CD14-positive monocyte (primary cell): ENCODE data around the gene BPI. TPM values are rescaled to one million over a fixed set of nuclear protein-coding genes. Genes with fewer than 3 reads are reported as not detected.

Experiments used
- DNase-seq, 3 donors: peaks; one replicate each; pipeline ENCODE4 v3.0.0-alpha.2; 2011 to 2022
- H2AFZ ChIP-seq: 2 replicates; pipeline ENCODE4 v1.6.0; 2012; ENCODE audit warnings: mild to moderate bottlenecking, low read depth, low read length, inconsistent platforms; ENCODE audit not compliant: insufficient read depth, poor library complexity, severe bottlenecking
- H3K27ac ChIP-seq, 2 donors: 1 replicate in 1 of 2; 2 replicates in 1 of 2; pipeline ENCODE4 v1.5.1; 2012 to 2013; ENCODE audit warnings: low read length in 2 of 2, control low read depth in 1 of 2, inconsistent platforms in 1 of 2, low read depth in 1 of 2, mild to moderate bottlenecking in 1 of 2
- H3K27me3 ChIP-seq, 2 donors: one replicate each; pipeline versions ENCODE4 v1.6.0 to v1.6.1; 2011 to 2013; ENCODE audit warnings: low read length in 2 of 2; ENCODE audit not compliant: control insufficient read depth in 2 of 2, insufficient read depth in 2 of 2
- H3K36me3 ChIP-seq, 2 donors: replicated peaks in 1 of 2; 1 replicate in 1 of 2; 2 replicates in 1 of 2; pipeline versions ENCODE4 v1.5.1 to v1.6.1; 2012 to 2013; ENCODE audit warnings: low read length in 2 of 2, control low read depth in 1 of 2, inconsistent platforms in 1 of 2, mild to moderate bottlenecking in 1 of 2; ENCODE audit not compliant: insufficient read depth in 2 of 2, control insufficient read depth in 1 of 2
- H3K4me1 ChIP-seq, 2 donors: 1 replicate in 1 of 2; 2 replicates in 1 of 2; pipeline versions ENCODE4 v1.5.1 to v1.6.1; 2012 to 2013; ENCODE audit warnings: low read length in 2 of 2, control low read depth in 1 of 2, inconsistent platforms in 1 of 2, mild to moderate bottlenecking in 1 of 2, moderate library complexity in 1 of 2; ENCODE audit not compliant: insufficient read depth in 2 of 2, control insufficient read depth in 1 of 2
- H3K4me2 ChIP-seq: replicated peaks from 2 replicates; pipeline ENCODE3; 2012; ENCODE audit warnings: low read length, moderate library complexity, mild to moderate bottlenecking; ENCODE audit not compliant: poor library complexity, severe bottlenecking; ENCODE audit errors: extremely low read depth
- H3K4me3 ChIP-seq, 3 experiments: fragments of 200-600 bp in 1 of 3; sonication (generic) in 1 of 3; replicated peaks in 1 of 3; 1 replicate in 2 of 3; 2 replicates in 1 of 3; pipeline ENCODE4 v1.5.1; 2011 to 2013; ENCODE audit warnings: low read length in 3 of 3, mild to moderate bottlenecking in 3 of 3, control low read depth in 2 of 3, low read depth in 2 of 3, inconsistent platforms in 1 of 3, moderate library complexity in 1 of 3
- H3K79me2 ChIP-seq: 2 replicates; pipeline ENCODE4 v1.6.0; 2012; ENCODE audit warnings: mild to moderate bottlenecking, control low read depth, inconsistent platforms, low read length, moderate library complexity; ENCODE audit not compliant: insufficient read depth
- H3K9ac ChIP-seq: 2 replicates; pipeline ENCODE4 v1.6.0; 2017; ENCODE audit warnings: low read length, mild to moderate bottlenecking; ENCODE audit not compliant: insufficient read depth, poor library complexity, severe bottlenecking
- H3K9me3 ChIP-seq, 2 donors: replicated peaks in 1 of 2; 1 replicate in 1 of 2; 2 replicates in 1 of 2; pipeline versions ENCODE4 v1.5.1 to v1.6.1; 2012 to 2013; ENCODE audit warnings: low read length in 2 of 2, control low read depth in 1 of 2; ENCODE audit not compliant: control insufficient read depth in 1 of 2, insufficient read depth in 1 of 2
- H4K20me1 ChIP-seq: 2 replicates; pipeline ENCODE4 v1.6.0; 2012; ENCODE audit warnings: mild to moderate bottlenecking, low read length, control low read depth, moderate library complexity; ENCODE audit not compliant: insufficient read depth
- H3K27ac Mint-ChIP-seq, 7 donors: one replicate each; pipeline ENCODE4 v1.8.0; 2020; ENCODE audit warnings: mild to moderate bottlenecking in 7 of 7, mixed read lengths in 7 of 7, moderate library complexity in 6 of 7, inconsistent platforms in 2 of 7
- H3K27me3 Mint-ChIP-seq, 3 donors: one replicate each; pipeline ENCODE4 v1.8.0; 2021 to 2022; ENCODE audit warnings: low read depth in 3 of 3, mild to moderate bottlenecking in 3 of 3, mixed read lengths in 3 of 3, moderate library complexity in 3 of 3, inconsistent platforms in 1 of 3
- H3K36me3 Mint-ChIP-seq, 2 donors: one replicate each; pipeline ENCODE4 v1.8.0; 2020; ENCODE audit warnings: mixed read lengths in 2 of 2, inconsistent platforms in 1 of 2, mild to moderate bottlenecking in 1 of 2
- H3K4me1 Mint-ChIP-seq: one replicate; pipeline ENCODE4 v1.8.0; 2020; ENCODE audit warnings: mild to moderate bottlenecking, mixed read lengths
- H3K4me3 Mint-ChIP-seq, 2 donors: one replicate each; pipeline ENCODE4 v1.8.0; 2020; ENCODE audit warnings: mild to moderate bottlenecking in 2 of 2, mixed read lengths in 2 of 2, moderate library complexity in 1 of 2
- H3K9me3 Mint-ChIP-seq, 7 donors: one replicate each; pipeline ENCODE4 v1.8.0; 2020 to 2022; ENCODE audit warnings: mixed read lengths in 7 of 7, mild to moderate bottlenecking in 6 of 7, moderate library complexity in 6 of 7, inconsistent platforms in 2 of 7
- CTCF ChIP-seq: fragments of 200-600 bp; IDR thresholded peaks from one replicate; pipeline ENCODE4 v1.8.0; 2022; ENCODE audit warnings: antibody characterized with exemption, mild to moderate bottlenecking
- WGBS: methylation state at CpG from one replicate; pipeline ENCODE4 v1.1.5; 2013; ENCODE audit warnings: missing lambda C conversion rate; ENCODE audit not compliant: insufficient coverage; 5-methylcytosine and 5-hydroxymethylcytosine counted together
- intact Hi-C, 2 donors: fragments of 100-400 bp; cut with micrococcal nuclease; formaldehyde crosslinking; loops; one replicate each; pipeline versions ENCODE4 v1.15.0 to v1.15.1; 2023
- polyA plus RNA-seq, 3 donors: library from polyadenylated mRNA; depleted of rRNA in 1 of 3; unstranded in 2 of 3; stranded (reverse) in 1 of 3; fragments of 300-500 nt in 2 of 3; fragments of >200 nt in 1 of 3; fragmentation: Illumina TruSeq in 2 of 3; gene quantifications; 1 replicate in 2 of 3; 2 replicates in 1 of 3; pipeline ENCODE4 v1.2.3, GENCODE V29; 2012 to 2021

Gene BPI
- polyA plus RNA-seq, 3 donors: 8.2 to 9.0 (median 8.7) TPM

GRCh38 chr20:38325167-38325566 is 21.2 kb downstream of the BPI start:
- Histone ChIP-seq H3K4me3 (no peak overlapping the region), H3K27ac (no peak overlapping the region), H3K4me1 (no peaks in the 10 kb centered on the region), H3K9ac (no peak overlapping the region), H3K9me3 (no peaks in the 10 kb centered on the region), H3K36me3 (peaks cover 35 to 49% of the 10 kb centered on the region in 2 donors), H2AFZ (no peak overlapping the region), H3K79me2 (no peaks in the 10 kb centered on the region), H3K4me2 (no peak overlapping the region), H3K27me3 (no peaks in the 10 kb centered on the region), H4K20me1 (no peaks in the 10 kb centered on the region)
- H3K36me3 Mint-ChIP-seq: peaks cover 58 to 64% of the 10 kb centered on the region in 2 donors
- intact Hi-C loops: no loop called here
- H3K4me3 Mint-ChIP-seq: no peak overlapping the region
- peak overlapping the region in 1 of 7 donors; percentile 47 for H3K27ac Mint-ChIP-seq
- DNase-seq: no peak
- H3K9me3 Mint-ChIP-seq: peaks cover 0 to 6% (median 4%) of the 10 kb centered on the region in 7 donors
- no peak for TF ChIP-seq CTCF
- peaks cover 6% of the 10 kb centered on the region for H3K4me1 Mint-ChIP-seq
- WGBS: 100% methylated on average over 1 of the region's 3 CpGs
- H3K27me3 Mint-ChIP-seq: peaks cover 4 to 20% (median 10%) of the 10 kb centered on the region in 3 donors

GRCh38 chr20:38325905-38326304 is 21.9 kb downstream of the BPI start:
- no peak for TF ChIP-seq CTCF
- H3K27ac ChIP-seq: no peak overlapping the region
- no peak overlapping the region for H3K4me3 Mint-ChIP-seq
- H3K4me2 ChIP-seq: no peak overlapping the region
- 92% methylated on average over 3 of the region's 3 CpGs for WGBS
- no peak overlapping the region for H3K9ac ChIP-seq
- H2AFZ ChIP-seq: no peak overlapping the region
- H3K4me3 ChIP-seq: no peak overlapping the region
- peak overlapping the region in 1 of 7 donors; percentile 47 for H3K27ac Mint-ChIP-seq
- peaks cover 5% of the 10 kb centered on the region for H3K4me1 Mint-ChIP-seq
- H3K79me2 ChIP-seq: no peaks in the 10 kb centered on the region
- intact Hi-C loops: no loop called here
- H3K36me3 Mint-ChIP-seq: peaks cover 54 to 59% of the 10 kb centered on the region in 2 donors
- DNase-seq: no peak
- H3K36me3 ChIP-seq: peaks cover 33 to 45% of the 10 kb centered on the region in 2 donors
- H3K4me1 ChIP-seq: no peaks in the 10 kb centered on the region
- H3K9me3 Mint-ChIP-seq: peaks cover 0 to 6% (median 4%) of the 10 kb centered on the region in 7 donors
- H4K20me1 ChIP-seq: no peaks in the 10 kb centered on the region
- no peaks in the 10 kb centered on the region for H3K27me3 ChIP-seq
- H3K9me3 ChIP-seq: no peaks in the 10 kb centered on the region
- H3K27me3 Mint-ChIP-seq: peaks cover 4 to 17% (median 6%) of the 10 kb centered on the region in 3 donors
